ENCODE data around the gene KRT6B.

Gene KRT6B

DNA sequence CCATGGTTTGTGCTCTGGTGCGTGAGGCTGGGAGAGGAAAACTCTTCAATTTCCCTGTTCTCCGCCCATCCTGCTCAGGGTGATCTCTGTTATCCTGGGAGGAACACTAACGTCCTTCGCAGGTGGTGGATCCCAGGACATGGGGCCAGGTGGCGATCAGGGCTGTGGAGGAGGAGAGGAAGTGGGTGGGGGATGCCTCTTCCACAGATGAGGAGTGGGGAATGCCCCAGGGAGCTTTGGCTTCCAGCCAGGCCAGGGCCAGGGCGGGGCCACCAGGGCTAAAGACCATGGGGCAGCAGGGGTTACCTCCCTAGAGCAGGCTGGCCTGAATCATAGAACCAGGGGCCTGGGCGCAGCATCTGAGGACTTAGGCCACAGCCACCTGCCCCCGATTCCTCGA, 14.4 kb downstream of the KRT6B start:
- no peak for DNase-seq (ENCODE audit: low read depth)
- H3K4me3 ChIP-seq (ENCODE audit: control insufficient read depth, low read depth, low read length) = no peak overlapping the region
- TF ChIP-seq, protein P1, sequence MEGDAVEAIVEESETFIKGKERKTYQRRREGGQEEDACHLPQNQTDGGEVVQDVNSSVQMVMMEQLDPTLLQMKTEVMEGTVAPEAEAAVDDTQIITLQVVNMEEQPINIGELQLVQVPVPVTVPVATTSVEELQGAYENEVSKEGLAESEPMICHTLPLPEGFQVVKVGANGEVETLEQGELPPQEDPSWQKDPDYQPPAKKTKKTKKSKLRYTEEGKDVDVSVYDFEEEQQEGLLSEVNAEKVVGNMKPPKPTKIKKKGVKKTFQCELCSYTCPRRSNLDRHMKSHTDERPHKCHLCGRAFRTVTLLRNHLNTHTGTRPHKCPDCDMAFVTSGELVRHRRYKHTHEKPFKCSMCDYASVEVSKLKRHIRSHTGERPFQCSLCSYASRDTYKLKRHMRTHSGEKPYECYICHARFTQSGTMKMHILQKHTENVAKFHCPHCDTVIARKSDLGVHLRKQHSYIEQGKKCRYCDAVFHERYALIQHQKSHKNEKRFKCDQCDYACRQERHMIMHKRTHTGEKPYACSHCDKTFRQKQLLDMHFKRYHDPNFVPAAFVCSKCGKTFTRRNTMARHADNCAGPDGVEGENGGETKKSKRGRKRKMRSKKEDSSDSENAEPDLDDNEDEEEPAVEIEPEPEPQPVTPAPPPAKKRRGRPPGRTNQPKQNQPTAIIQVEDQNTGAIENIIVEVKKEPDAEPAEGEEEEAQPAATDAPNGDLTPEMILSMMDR (conservative IDR thresholded peaks at IDR 0.05; ENCODE audit: control insufficient read depth, insufficient read depth, low read depth, low read length) = no peak

DNA sequence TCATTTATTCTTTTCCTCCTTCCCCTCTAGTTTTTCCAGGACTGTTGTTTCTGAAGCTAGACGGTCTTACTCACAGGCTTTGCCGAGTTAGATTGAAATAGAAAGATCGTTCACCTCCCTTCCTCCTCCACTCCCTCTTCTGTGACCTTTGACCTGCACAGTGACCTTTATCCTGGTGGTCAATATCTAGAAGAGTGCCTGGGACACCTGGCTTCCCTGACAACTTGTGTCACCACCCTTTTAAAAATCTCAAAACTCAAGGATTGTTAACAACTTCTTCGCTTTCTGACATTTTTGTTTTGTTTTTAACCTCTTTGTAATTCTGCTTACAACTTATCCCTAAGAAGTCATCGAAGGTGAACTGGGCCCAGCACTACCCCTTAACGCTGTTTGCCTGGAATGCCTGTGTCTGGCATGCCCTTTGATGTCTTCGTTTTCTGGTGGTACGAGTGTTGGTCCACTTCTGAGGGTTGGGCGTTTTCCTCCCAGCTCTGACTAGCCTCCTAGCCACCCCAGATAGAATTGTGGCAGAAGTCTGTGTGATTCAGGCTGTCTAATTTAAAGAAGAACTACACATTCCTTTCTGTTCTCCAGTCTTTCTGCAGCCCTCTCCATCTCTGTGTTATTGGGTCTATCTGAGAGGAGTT, 15.0 kb downstream of the KRT6B start:
- TF ChIP-seq, protein P1 (conservative IDR thresholded peaks at IDR 0.05; ENCODE audit: control insufficient read depth, insufficient read depth, low read depth, low read length) = no peak
- H3K4me3 ChIP-seq (ENCODE audit: control insufficient read depth, low read depth, low read length) = no peak overlapping the region
- DNase-seq (ENCODE audit: low read depth) = no peak

DNA sequence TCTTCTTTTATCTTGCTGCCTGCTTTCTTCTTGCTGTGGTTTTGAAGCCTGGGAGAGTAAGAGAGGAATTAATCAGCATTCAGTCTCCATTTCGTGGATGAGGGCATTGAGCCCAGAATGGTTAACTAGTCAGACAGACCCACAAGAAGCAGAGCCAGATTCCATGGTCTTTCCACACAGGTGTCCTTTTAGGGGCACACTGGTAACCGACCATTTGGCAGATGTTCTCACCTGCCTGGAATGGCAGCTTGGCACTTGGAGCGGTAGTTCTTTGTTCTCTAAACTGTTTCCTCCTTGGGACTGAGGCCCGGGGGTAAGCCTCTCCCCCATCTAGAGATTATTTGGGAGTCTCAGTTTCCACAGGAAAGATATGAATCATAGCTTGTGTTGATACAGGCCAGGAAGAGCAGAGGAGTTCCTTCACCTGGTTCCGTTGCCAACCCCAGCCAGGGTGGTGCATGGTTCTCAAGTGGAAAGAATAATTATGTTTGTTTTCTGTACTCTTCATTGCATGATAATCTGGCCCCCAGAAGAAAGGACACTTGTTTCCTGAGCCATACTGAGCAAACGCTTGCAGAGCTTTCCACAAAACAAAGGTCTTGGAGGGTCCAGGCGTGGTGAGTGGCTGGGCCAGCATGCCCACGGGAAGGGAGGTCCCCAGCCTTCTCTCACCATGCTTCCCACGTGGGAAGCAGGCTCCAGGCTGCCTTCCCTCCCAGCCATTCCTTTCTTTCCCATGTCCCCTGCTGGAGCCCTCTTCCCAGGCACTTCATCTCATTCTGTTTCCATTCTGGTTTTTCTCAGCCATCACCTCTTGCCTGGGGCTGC, 15.7 kb downstream of the KRT6B start:
- DNase-seq (ENCODE audit: low read depth) = peak; percentile 51
- no peak overlapping the region for H3K4me3 ChIP-seq (ENCODE audit: control insufficient read depth, low read depth, low read length)
- TF ChIP-seq, protein P1 (conservative IDR thresholded peaks at IDR 0.05; ENCODE audit: control insufficient read depth, insufficient read depth, low read depth, low read length) = no peak

DNA sequence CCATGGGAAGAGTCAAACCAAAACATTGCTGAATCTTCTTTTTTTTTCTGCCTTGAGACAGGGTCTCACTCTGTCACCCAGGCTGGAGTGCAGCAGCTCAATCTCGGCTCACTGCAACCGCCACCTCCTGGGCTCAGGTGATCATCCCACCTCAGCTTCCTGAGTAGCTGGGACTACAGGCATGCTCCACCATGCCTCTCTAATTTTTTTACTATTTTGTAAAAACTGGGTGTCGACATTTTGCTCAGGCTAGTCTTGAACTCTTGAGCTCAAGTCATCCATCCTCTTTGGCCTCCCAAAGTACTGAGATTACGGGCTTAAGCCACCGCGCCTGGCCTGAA, 16.3 kb downstream of the KRT6B start:
- no peak overlapping the region for H3K4me3 ChIP-seq (ENCODE audit: control insufficient read depth, low read depth, low read length)
- no peak for DNase-seq (ENCODE audit: low read depth)
- TF ChIP-seq, protein P1 (conservative IDR thresholded peaks at IDR 0.05; ENCODE audit: control insufficient read depth, insufficient read depth, low read depth, low read length) = no peak

DNA sequence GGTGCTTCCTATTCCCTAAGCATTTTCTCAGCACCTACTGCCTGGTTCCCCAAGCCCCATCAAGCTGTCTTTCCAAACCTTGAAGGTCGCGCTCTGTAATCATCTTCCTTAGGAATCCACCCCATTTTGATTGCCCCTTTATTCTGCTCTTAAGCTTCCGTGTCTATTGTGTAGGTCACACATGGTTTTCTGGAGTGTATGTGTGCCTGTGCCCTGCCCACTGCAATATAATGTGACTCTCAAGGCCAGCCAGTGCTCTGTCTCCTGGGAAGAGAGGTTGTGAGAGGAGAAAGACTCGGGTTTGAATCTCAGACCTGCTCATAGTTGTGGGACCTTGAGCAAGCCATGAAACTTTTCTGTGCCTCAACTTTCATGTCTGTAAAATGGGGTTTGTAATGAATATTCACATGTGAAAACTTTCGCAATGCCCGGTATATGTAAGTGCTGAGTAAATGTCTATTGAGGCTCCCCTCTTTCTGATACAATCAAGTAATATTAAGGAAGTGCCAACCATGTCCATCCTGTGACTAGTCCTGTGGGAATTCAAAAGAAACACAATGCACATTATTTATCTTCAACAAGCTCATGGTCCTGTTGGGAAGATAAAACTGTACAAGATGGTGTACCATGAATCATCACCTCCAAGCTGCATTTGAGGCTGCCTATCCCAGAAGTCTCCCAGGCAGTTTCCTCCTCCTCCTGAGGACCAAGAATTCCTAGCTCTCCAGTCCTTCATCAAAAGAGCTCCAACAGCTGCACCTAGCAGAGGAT, 17.0 kb downstream of the KRT6B start:
- TF ChIP-seq, protein P1 (conservative IDR thresholded peaks at IDR 0.05; ENCODE audit: control insufficient read depth, insufficient read depth, low read depth, low read length) = no peak
- no peak overlapping the region for H3K4me3 ChIP-seq (ENCODE audit: control insufficient read depth, low read depth, low read length)
- DNase-seq (ENCODE audit: low read depth) = peak; percentile 34

DNA sequence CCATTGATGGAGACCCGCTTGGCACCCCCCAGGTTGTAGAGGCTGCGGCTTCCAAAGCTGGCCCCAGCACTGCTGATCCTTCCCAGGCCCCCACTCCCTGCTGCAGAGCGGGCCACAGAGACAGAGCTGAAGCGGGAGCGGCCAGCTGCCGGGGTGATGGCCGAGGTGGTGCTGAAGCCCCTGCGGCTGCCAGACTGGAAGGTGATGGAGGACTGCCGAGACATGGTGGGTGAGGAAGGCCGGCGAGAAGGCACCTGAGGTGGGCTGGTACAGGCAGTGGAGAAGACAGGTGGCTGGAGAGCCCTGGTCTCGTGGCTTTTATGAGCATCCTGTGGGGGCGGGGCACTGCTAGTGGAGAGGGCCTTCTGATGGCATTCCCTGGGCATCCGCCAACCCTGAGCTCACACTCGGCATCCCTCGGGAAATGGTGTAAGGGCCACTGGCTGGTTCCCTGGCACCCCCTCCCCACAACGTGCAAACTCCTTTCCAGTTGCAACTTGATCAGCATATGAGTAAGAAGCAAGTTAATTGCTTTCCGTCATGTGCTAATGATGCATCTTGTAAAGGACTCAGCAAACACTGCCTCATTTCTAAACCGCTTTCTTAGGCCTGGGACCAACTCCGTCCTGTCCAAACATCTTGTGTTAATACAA, 17.7 kb downstream of the KRT6B start, which contains the start of gene KRT75:
TSS of gene KRT75 (minus strand) at position 291 of the 653 bp plus-strand sequence. CDS start at position 224, 67 bp downstream.
- peak; percentile 43 for DNase-seq (ENCODE audit: low read depth)
- no peak within 1 kb of the TSS for H3K4me3 ChIP-seq (ENCODE audit: control insufficient read depth, low read depth, low read length)
- TF ChIP-seq, protein P1 (conservative IDR thresholded peaks at IDR 0.05; ENCODE audit: control insufficient read depth, insufficient read depth, low read depth, low read length) = no peak
